NCI-H748 (cell line): ENCODE results near the gene CACNA2D2.
A peak's percentile ranks its signal among the peaks of the same experiment; 100 is the strongest.

Source experiments
- DNase-seq: peaks from one replicate; lab custom pipeline; 2025; ENCODE audit not compliant: unreplicated experiment; lab: John Stamatoyannopoulos, UW

CACNA2D2 gene

GRCh38 chr3:50470658-50471057, 32.8 kb downstream of the CACNA2D2 start:
- DNase-seq = no peak

- no peak for DNase-seq
Observed at GRCh38 chr3:50467919-50468318, 35.5 kb downstream of the CACNA2D2 start.

- no peak for DNase-seq
Observed at GRCh38 chr3:50466177-50466576, 37.3 kb downstream of the CACNA2D2 start.

- no peak for DNase-seq
Observed at GRCh38 chr3:50464569-50464968, 38.9 kb downstream of the CACNA2D2 start.

- DNase-seq = no peak
Observed at GRCh38 chr3:50459785-50460184, 43.6 kb downstream of the CACNA2D2 start.

- no peak for DNase-seq
Observed at GRCh38 chr3:50457988-50458387, 45.4 kb downstream of the CACNA2D2 start.

GRCh38 chr3:50455161-50456018, 48.0 kb downstream of the CACNA2D2 start:
- DNase-seq = no peak

GRCh38 chr3:50454481-50455070, 48.9 kb downstream of the CACNA2D2 start:
- no peak for DNase-seq

GRCh38 chr3:50453907-50454306, 49.5 kb downstream of the CACNA2D2 start:
- no peak for DNase-seq

GRCh38 chr3:50450209-50450921, 53.1 kb downstream of the CACNA2D2 start:
- DNase-seq = peak; percentile 10

- no peak for DNase-seq
Observed at GRCh38 chr3:50448752-50449539, 54.5 kb downstream of the CACNA2D2 start.

- no peak for DNase-seq
Observed at GRCh38 chr3:50447290-50447840, 56.1 kb downstream of the CACNA2D2 start.

- peak; percentile 84 for DNase-seq
Observed at GRCh38 chr3:50445919-50446318, 57.5 kb downstream of the CACNA2D2 start.

- no peak for DNase-seq
Observed at GRCh38 chr3:50444782-50445181, 58.7 kb downstream of the CACNA2D2 start.

- DNase-seq = no peak
Observed at GRCh38 chr3:50444213-50444612, 59.2 kb downstream of the CACNA2D2 start.

- DNase-seq = no peak
Observed at GRCh38 chr3:50442945-50443579, 60.4 kb downstream of the CACNA2D2 start.

GRCh38 chr3:50441424-50442217, 61.8 kb downstream of the CACNA2D2 start:
- DNase-seq = no peak

- peak; percentile 16 for DNase-seq
Observed at GRCh38 chr3:50436114-50436674, 67.2 kb downstream of the CACNA2D2 start.
